ENCODE measurements around the gene FLRT1.

Gene FLRT1

DNA sequence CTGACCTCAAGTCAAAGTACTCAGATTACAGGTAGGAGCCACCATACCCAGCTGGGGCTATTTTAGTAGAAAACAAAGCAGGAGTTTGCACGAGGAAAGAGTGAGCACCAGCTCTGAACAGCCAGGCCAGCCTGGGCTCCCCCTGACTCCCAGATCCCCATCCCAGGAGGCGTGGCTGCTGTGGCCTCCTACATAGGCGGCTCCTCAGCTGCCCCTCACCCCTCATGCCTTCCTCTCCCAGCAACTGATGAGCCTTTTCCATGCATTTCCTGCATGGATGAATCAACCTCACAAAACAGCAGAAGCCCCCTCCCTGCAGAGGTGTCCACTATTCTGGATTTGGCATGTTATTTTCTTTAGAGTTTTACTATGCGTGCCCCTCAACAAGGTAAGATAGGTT lies 10.5 kb upstream of the FLRT1 start:
- H3K4me3 ChIP-seq (ENCODE audit: low read length) = no peak overlapping the region
- TF ChIP-seq, protein P1, sequence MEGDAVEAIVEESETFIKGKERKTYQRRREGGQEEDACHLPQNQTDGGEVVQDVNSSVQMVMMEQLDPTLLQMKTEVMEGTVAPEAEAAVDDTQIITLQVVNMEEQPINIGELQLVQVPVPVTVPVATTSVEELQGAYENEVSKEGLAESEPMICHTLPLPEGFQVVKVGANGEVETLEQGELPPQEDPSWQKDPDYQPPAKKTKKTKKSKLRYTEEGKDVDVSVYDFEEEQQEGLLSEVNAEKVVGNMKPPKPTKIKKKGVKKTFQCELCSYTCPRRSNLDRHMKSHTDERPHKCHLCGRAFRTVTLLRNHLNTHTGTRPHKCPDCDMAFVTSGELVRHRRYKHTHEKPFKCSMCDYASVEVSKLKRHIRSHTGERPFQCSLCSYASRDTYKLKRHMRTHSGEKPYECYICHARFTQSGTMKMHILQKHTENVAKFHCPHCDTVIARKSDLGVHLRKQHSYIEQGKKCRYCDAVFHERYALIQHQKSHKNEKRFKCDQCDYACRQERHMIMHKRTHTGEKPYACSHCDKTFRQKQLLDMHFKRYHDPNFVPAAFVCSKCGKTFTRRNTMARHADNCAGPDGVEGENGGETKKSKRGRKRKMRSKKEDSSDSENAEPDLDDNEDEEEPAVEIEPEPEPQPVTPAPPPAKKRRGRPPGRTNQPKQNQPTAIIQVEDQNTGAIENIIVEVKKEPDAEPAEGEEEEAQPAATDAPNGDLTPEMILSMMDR (IDR thresholded peaks at IDR 0.05; ENCODE audit: insufficient read depth, low read depth, low read length, missing control alignments) = no peak
- DNase-seq (ENCODE audit: low read depth) = no peak

DNA sequence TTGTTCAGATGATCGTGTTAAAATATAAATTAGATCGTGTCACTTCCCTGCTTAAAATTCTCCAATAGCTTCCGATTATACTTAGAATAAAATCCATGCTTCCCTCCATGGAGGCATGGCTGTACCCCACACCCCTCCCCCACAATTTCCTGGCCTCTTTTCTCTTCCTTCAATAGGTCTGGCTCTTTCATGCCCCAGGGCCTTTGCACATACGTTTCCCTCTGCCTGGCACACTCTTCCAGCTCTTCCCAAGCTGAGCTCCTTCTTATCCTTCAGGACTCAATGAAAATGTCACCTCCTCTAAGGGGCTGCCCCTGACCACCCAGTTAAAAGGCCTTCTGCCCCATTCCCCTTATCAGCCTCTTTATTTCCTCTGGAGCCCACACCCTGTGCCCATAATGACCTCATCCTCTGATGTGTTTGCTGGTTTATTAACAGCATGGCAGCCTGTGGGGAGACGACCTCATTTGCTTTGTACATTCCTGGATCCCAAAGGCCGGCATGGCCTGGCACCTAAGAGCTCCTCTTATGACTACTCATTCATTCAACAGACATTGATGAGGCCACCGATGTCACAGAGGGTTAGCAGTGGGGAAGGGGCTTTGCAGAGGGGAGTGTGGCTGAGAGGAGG lies 9.0 kb upstream of the FLRT1 start:
- DNase-seq (ENCODE audit: low read depth) = no peak
- TF ChIP-seq, protein P1 (IDR thresholded peaks at IDR 0.05; ENCODE audit: insufficient read depth, low read depth, low read length, missing control alignments) = no peak
- no peak overlapping the region for H3K4me3 ChIP-seq (ENCODE audit: low read length)

DNA sequence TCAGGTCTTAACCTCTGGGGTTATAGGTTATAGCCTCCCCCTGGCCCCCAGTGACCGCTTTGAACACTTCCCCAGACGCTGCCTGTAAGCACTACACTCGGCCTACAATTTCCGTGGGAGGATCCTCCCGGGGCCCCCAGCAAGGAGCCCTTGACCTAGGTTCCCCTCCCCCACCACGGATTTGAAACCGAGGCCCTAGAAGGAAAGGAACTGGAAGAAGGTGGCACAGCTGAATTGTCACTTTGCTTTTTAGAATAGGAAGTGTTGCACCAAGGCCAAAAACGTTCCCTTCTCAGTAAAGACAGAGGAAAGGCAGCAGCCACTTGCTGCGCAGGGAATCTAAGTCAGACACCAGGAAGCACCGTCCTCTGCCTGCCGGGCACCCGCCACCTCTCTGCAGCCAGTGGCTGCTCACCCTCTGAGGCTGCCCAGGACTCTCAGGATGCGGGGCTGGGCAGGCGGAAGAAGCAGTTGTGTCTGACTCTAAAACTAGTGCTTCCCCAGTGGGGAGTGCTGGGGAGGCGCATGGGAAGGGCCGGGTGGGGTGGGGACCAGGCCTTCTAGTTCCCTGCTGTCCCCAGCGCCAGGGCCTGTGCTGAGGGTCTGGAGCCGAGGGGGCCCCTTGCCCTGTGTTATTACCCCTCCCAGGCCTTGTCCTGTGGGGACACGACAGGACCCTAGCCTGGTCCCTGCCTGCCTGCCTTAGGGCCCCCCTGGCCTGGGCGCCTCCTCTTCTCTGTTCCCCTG lies 7.9 kb upstream of the FLRT1 start:
- TF ChIP-seq, protein P1 (IDR thresholded peaks at IDR 0.05; ENCODE audit: insufficient read depth, low read depth, low read length, missing control alignments) = no peak
- no peak for DNase-seq (ENCODE audit: low read depth)
- no peak overlapping the region for H3K4me3 ChIP-seq (ENCODE audit: low read length)

DNA sequence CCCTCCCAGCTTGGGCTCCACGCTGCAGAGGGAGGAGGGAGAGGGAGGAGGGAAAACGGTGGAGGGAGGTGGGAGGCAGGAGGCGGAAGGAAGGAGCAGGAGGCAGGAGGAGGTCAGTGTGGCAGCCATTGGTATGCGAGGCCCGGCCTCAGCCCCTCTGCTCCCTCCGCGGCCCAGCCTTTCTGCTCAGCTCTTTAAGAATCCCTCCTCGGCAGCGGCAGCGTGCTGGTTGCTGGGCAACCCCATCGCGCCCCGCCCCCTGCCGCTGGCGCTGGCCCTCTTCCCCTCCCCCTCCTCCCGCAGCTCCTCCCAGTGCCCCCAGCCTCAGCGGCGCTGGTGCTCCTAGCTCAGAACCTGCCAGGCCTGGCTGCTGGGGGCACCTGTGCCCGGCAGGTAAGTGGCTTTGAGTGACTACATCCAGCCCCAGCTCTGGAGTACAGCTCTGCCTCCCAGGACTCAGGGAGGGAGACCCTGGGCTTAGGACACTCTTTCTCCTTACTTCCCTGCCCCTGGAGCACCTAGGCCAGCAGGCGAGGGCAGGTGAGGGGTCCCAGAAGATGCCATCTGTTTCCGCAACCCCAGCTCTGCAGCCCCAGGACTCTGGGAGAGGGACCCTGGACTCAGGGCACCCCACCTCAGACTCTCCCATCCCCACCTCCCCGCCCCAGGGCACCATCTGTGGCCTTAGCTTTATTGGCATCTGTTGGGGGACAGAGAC lies 7.2 kb upstream of the FLRT1 start:
- no peak overlapping the region for H3K4me3 ChIP-seq (ENCODE audit: low read length)
- TF ChIP-seq, protein P1 (IDR thresholded peaks at IDR 0.05; ENCODE audit: insufficient read depth, low read depth, low read length, missing control alignments) = no peak
- no peak for DNase-seq (ENCODE audit: low read depth)

DNA sequence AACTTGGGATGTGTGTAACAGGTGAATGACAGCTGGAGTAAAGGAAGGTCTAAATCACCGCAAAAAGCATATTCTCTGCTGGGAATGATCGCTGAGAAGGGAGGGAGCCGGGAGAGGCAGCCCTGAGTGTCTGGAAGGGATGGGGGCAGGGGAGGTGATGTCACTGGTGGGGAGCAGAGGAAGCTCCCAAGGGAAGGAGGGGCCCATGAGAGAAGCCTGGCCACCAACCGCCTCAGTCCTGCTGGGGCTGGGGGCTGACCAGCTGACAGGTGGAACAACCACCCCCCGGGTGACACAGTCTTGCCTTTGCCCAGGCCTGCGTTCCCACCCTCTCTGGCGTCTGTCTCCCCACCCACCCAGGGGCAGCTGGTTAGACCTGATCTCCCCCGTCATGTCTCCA lies 6.0 kb upstream of the FLRT1 start:
- TF ChIP-seq, protein P1 (IDR thresholded peaks at IDR 0.05; ENCODE audit: insufficient read depth, low read depth, low read length, missing control alignments) = no peak
- DNase-seq (ENCODE audit: low read depth) = no peak
- no peak overlapping the region for H3K4me3 ChIP-seq (ENCODE audit: low read length)

DNA sequence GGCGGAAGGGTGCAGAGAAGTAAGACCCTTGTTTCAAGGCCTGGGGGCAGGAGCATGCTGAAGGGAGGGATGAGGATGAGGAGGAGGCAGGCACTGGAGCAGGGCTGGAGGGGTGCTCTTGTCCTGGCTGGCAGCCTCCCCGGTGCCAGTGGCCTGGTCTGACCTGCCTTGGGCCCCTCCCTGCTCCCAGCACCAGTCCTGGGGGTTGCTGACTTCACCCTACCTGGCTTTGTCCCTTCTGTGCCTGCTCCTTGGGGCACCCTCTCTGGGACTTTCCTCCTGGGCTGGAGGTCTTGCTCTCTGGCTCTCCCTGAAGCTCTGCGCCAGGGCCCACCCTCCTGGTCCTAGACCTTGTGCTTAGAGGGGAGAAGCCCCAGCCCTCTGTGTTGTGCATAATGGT lies 4.7 kb upstream of the FLRT1 start:
- TF ChIP-seq, protein P1 (IDR thresholded peaks at IDR 0.05; ENCODE audit: insufficient read depth, low read depth, low read length, missing control alignments) = no peak
- H3K4me3 ChIP-seq (ENCODE audit: low read length) = no peak overlapping the region
- no peak for DNase-seq (ENCODE audit: low read depth)
